ENCODE data around the gene SDE2. TPM values are rescaled to one million over a fixed set of nuclear protein-coding genes. Genes with fewer than 3 reads are reported as not detected.

Gene SDE2
- total and polyA plus RNA-seq, 2 of the 8 experiments (the other 6 are each of a cell fraction or from before 2014, with no cell fraction given), result 8.5 to 16.7 TPM

DNA sequence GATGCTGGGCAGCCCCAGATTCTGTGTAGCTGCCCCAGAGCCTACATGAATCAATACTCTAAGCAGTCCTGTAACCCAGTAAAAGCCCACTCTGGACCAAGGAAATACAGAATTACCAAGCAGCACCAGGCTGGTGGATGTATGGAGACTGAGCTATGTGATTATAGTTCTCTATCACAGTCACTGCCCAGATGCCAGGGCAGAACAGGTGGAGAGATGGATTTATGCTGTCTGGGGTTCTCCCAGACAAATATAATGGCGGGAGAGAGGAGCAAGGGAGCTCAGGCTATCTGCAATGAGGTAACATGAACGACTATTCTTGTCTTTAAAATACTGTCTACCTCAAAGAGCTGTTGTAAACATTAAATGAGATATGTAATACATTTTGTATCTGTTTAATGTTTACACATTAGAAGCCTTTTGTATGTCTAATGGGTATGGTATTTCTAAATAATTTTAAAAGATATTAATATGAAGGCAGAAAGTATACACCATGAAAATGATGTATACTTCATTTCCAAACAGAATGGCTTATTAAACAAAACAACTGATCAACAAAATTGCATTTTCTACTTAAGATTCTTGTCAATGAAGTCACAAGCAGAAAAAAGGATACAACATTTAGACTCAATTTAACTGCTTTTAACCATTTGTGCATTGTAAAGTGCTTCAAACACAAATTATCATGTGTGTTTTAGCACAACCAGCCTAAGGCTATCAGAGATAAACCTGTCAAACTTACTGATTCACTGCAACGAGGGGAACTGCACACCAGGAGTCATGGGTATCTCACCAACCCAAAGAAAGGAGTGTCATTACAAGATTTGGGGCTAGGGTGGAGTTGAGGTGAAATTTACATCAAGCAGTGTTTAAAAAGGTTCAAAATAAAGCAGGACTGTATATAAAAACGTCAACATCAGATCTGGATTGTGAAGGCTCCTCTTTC lies 3.0 kb downstream of the SDE2 start (continued):
- TF ChIP-seq, protein P1, sequence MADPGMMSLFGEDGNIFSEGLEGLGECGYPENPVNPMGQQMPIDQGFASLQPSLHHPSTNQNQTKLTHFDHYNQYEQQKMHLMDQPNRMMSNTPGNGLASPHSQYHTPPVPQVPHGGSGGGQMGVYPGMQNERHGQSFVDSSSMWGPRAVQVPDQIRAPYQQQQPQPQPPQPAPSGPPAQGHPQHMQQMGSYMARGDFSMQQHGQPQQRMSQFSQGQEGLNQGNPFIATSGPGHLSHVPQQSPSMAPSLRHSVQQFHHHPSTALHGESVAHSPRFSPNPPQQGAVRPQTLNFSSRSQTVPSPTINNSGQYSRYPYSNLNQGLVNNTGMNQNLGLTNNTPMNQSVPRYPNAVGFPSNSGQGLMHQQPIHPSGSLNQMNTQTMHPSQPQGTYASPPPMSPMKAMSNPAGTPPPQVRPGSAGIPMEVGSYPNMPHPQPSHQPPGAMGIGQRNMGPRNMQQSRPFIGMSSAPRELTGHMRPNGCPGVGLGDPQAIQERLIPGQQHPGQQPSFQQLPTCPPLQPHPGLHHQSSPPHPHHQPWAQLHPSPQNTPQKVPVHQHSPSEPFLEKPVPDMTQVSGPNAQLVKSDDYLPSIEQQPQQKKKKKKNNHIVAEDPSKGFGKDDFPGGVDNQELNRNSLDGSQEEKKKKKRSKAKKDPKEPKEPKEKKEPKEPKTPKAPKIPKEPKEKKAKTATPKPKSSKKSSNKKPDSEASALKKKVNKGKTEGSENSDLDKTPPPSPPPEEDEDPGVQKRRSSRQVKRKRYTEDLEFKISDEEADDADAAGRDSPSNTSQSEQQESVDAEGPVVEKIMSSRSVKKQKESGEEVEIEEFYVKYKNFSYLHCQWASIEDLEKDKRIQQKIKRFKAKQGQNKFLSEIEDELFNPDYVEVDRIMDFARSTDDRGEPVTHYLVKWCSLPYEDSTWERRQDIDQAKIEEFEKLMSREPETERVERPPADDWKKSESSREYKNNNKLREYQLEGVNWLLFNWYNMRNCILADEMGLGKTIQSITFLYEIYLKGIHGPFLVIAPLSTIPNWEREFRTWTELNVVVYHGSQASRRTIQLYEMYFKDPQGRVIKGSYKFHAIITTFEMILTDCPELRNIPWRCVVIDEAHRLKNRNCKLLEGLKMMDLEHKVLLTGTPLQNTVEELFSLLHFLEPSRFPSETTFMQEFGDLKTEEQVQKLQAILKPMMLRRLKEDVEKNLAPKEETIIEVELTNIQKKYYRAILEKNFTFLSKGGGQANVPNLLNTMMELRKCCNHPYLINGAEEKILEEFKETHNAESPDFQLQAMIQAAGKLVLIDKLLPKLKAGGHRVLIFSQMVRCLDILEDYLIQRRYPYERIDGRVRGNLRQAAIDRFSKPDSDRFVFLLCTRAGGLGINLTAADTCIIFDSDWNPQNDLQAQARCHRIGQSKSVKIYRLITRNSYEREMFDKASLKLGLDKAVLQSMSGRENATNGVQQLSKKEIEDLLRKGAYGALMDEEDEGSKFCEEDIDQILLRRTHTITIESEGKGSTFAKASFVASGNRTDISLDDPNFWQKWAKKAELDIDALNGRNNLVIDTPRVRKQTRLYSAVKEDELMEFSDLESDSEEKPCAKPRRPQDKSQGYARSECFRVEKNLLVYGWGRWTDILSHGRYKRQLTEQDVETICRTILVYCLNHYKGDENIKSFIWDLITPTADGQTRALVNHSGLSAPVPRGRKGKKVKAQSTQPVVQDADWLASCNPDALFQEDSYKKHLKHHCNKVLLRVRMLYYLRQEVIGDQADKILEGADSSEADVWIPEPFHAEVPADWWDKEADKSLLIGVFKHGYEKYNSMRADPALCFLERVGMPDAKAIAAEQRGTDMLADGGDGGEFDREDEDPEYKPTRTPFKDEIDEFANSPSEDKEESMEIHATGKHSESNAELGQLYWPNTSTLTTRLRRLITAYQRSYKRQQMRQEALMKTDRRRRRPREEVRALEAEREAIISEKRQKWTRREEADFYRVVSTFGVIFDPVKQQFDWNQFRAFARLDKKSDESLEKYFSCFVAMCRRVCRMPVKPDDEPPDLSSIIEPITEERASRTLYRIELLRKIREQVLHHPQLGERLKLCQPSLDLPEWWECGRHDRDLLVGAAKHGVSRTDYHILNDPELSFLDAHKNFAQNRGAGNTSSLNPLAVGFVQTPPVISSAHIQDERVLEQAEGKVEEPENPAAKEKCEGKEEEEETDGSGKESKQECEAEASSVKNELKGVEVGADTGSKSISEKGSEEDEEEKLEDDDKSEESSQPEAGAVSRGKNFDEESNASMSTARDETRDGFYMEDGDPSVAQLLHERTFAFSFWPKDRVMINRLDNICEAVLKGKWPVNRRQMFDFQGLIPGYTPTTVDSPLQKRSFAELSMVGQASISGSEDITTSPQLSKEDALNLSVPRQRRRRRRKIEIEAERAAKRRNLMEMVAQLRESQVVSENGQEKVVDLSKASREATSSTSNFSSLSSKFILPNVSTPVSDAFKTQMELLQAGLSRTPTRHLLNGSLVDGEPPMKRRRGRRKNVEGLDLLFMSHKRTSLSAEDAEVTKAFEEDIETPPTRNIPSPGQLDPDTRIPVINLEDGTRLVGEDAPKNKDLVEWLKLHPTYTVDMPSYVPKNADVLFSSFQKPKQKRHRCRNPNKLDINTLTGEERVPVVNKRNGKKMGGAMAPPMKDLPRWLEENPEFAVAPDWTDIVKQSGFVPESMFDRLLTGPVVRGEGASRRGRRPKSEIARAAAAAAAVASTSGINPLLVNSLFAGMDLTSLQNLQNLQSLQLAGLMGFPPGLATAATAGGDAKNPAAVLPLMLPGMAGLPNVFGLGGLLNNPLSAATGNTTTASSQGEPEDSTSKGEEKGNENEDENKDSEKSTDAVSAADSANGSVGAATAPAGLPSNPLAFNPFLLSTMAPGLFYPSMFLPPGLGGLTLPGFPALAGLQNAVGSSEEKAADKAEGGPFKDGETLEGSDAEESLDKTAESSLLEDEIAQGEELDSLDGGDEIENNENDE (IDR thresholded peaks at IDR 0.05; ENCODE audit: insufficient replicate concordance, low read length), result no peak
- no peak for TF ChIP-seq SRF (IDR thresholded peaks at IDR 0.05; ENCODE audit: low read depth, low read length)
- TF ChIP-seq YY1 (IDR thresholded peaks at IDR 0.05; ENCODE audit: low read depth, low read length), result no peak
- TF ChIP-seq SIRT6 (IDR thresholded peaks at IDR 0.05; ENCODE audit: low read length), result no peak

Measured in H1 (cell line).